ENCODE data around the gene SYNDIG1.

DNA sequence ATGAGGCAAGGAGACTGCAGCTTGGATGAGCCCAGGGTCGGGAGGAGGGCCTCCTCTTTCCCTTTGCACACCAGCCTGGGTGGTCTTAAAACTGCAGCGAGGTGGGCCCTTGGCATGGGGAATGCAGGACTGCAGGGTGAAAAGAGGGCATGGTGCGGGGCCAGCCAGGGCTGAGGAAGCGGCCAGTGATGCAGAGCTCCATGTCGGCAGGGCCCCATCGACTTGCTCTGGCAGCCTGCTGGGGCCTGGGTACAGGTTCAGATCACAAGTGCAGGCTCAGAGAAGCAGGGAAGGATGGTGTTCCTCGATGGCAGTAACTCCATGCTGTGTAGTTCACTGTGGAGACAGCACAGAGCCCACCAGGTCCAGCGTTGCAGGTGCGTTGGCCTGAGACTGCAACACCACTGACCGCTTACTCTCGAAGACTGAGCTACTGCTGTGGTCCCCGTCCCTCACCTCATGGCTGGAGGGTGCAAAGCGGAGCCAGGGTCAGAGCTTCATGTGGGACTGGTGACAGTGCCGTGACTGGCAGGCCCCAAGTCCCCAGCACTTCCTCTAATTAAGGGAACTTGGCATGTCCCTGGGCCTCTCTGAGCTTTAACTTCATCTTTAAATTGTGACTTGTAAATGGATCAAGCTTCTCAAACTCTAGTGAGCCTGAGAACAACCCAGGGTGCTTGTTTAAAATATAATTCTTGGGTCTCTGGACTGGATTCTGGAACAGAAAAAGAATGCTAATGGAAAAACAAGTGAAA lies 223.2 kb downstream of the SYNDIG1 start:
- TF ChIP-seq POLR2A (IDR thresholded peaks at IDR 0.05): no peak
- TF ChIP-seq, protein P1, sequence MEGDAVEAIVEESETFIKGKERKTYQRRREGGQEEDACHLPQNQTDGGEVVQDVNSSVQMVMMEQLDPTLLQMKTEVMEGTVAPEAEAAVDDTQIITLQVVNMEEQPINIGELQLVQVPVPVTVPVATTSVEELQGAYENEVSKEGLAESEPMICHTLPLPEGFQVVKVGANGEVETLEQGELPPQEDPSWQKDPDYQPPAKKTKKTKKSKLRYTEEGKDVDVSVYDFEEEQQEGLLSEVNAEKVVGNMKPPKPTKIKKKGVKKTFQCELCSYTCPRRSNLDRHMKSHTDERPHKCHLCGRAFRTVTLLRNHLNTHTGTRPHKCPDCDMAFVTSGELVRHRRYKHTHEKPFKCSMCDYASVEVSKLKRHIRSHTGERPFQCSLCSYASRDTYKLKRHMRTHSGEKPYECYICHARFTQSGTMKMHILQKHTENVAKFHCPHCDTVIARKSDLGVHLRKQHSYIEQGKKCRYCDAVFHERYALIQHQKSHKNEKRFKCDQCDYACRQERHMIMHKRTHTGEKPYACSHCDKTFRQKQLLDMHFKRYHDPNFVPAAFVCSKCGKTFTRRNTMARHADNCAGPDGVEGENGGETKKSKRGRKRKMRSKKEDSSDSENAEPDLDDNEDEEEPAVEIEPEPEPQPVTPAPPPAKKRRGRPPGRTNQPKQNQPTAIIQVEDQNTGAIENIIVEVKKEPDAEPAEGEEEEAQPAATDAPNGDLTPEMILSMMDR (IDR thresholded peaks at IDR 0.05): no peak

Measured in lower leg skin (tissue), 3 donors.